ENCODE results near the gene PAM. TPM values are rescaled to one million over a fixed set of nuclear protein-coding genes. Genes with fewer than 3 reads are reported as not detected.

PAM gene
- total and polyA plus RNA-seq, 2 of the 13 experiments (the other 11 are each of a cell fraction or from before 2014, with no cell fraction given), result 20.2 to 79.1 TPM

DNA sequence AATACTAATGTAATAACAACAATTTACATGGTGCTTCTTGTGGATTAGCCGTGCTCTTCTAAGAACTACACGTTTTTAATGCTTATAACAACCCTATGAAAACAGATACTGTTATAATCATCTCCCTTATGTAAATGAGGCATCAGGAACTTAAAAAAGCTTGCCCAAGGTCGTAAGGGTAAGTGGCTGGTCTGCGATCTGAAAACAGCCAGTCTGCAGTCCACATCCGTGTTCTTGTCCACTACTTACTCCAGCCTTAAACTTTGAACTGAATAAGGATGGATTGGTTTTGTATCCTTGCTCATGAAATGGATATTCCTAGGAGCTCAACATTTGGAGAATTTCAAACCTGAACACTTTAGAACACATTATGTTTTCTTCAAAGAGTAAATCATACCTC, 26.7 kb downstream of the PAM start (continued):
- TF ChIP-seq, protein P1, sequence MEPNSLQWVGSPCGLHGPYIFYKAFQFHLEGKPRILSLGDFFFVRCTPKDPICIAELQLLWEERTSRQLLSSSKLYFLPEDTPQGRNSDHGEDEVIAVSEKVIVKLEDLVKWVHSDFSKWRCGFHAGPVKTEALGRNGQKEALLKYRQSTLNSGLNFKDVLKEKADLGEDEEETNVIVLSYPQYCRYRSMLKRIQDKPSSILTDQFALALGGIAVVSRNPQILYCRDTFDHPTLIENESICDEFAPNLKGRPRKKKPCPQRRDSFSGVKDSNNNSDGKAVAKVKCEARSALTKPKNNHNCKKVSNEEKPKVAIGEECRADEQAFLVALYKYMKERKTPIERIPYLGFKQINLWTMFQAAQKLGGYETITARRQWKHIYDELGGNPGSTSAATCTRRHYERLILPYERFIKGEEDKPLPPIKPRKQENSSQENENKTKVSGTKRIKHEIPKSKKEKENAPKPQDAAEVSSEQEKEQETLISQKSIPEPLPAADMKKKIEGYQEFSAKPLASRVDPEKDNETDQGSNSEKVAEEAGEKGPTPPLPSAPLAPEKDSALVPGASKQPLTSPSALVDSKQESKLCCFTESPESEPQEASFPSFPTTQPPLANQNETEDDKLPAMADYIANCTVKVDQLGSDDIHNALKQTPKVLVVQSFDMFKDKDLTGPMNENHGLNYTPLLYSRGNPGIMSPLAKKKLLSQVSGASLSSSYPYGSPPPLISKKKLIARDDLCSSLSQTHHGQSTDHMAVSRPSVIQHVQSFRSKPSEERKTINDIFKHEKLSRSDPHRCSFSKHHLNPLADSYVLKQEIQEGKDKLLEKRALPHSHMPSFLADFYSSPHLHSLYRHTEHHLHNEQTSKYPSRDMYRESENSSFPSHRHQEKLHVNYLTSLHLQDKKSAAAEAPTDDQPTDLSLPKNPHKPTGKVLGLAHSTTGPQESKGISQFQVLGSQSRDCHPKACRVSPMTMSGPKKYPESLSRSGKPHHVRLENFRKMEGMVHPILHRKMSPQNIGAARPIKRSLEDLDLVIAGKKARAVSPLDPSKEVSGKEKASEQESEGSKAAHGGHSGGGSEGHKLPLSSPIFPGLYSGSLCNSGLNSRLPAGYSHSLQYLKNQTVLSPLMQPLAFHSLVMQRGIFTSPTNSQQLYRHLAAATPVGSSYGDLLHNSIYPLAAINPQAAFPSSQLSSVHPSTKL (CRISPR knock-in tag; IDR thresholded peaks at IDR 0.05), result no peak
- TF ChIP-seq ZNF180 (CRISPR knock-in tag; IDR thresholded peaks at IDR 0.05; ENCODE audit: borderline replicate concordance, low read depth) (no peak), ZMYM4 (CRISPR knock-in tag; IDR thresholded peaks at IDR 0.05) (no peak)

GRCh38 chr5:102782217-102782872, 27.2 kb downstream of the PAM start:
- no peak overlapping the region for H3K4me3 ChIP-seq (replicated peaks in 1 of 3; ENCODE audit: insufficient read depth in 1 of 3, low read depth in 2 of 3, low read length in 3 of 3)
- DNase-seq (ENCODE audit: low spot score) (no peak), FAIRE-seq (no peak), ATAC-seq (no peak)
- no TSS peak for BruUV-seq (replicated peaks)
- H3K27ac ChIP-seq (ENCODE audit: extremely low read length, insufficient read depth, low read length), result no peak overlapping the region
- no peak overlapping the region for H3K9ac ChIP-seq (ENCODE audit: insufficient read depth, low read depth, low read length)
- no peak overlapping the region for H2AFZ ChIP-seq (ENCODE audit: low read length)
- in situ Hi-C loops (cut with HindIII; ENCODE audit: extremely low pct_ligation_motif_present, low pct_unique_long_range_greater_than_20kb), result loop anchor here (10.0 kb wide), 1 partner anchor 352 kb away; no protein-coding TSS in a partner anchor
- no peaks in the 10 kb centered on the region for H3K36me3 ChIP-seq (replicated peaks in 1 of 2; ENCODE audit: control insufficient read depth in 1 of 2, insufficient read depth in 2 of 2, low read length in 2 of 2)
- no peaks in the 10 kb centered on the region for H3K4me1 ChIP-seq (ENCODE audit: insufficient read depth, low read length)
- H4K20me1 ChIP-seq (ENCODE audit: insufficient read depth, low read length), result no peaks in the 10 kb centered on the region
- intact Hi-C loops (cut with micrococcal nuclease; ENCODE audit: unreplicated experiment), result loop anchor here (5.0 kb wide), 1 partner anchor 440 kb away; no protein-coding TSS in a partner anchor
- H3K79me2 ChIP-seq (ENCODE audit: insufficient read depth, low read length), result no peaks in the 10 kb centered on the region
- no peak overlapping the region for H3K4me2 ChIP-seq (ENCODE audit: low read depth, low read length)
- CTCF ChIA-PET (ENCODE audit: low intra/inter-chr PET ratio, low total read pairs), result interaction anchor here (3.4 kb wide), 1 partner anchor 357 kb away, joined by 18 read pairs; no protein-coding TSS in a partner anchor
- no peaks in the 10 kb centered on the region for H3K27me3 ChIP-seq (ENCODE audit: control insufficient read depth in 1 of 2, insufficient read depth in 2 of 2, low read length in 2 of 2)
- WGBS (ENCODE audit: low lambda C conversion rate), result 73% methylated on average over 3 of the region's 3 CpGs
- H3K9me3 ChIP-seq (ENCODE audit: low read length), result no peaks in the 10 kb centered on the region
- POLR2A ChIA-PET, result no interaction called here
- TF ChIP-seq, protein P2, sequence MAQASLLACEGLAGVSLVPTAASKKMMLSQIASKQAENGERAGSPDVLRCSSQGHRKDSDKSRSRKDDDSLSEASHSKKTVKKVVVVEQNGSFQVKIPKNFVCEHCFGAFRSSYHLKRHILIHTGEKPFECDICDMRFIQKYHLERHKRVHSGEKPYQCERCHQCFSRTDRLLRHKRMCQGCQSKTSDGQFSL (CRISPR knock-in tag; IDR thresholded peaks at IDR 0.05), result no peak
- TF ChIP-seq ZNF792 (CRISPR knock-in tag; IDR thresholded peaks at IDR 0.05), result no peak
- TF ChIP-seq ZNF256 (CRISPR knock-in tag; conservative IDR thresholded peaks at IDR 0.05), result no peak
- no peak for TF ChIP-seq FOSL2 (CRISPR knock-in tag; IDR thresholded peaks at IDR 0.05)
- no peak for TF ChIP-seq SIN3B (IDR thresholded peaks at IDR 0.05; ENCODE audit: low read length)
- no peak for TF ChIP-seq KDM1A (CRISPR knock-in tag; IDR thresholded peaks at IDR 0.05)
- TF ChIP-seq KIAA2018 (CRISPR knock-in tag; IDR thresholded peaks at IDR 0.05; ENCODE audit: borderline replicate concordance), result no peak
